Natural killer cell (primary cell): Measurements from ENCODE around the gene TBC1D8B. TPM values are rescaled to one million over a fixed set of nuclear protein-coding genes. Genes with fewer than 3 reads are reported as not detected.

ENCODE experiments used
- ATAC-seq, 3 donors: fragments of 150-1000 bp in 2 of 3; fragments of 200-7000 bp in 1 of 3; cut with Tn5 transposase; 1 replicate in 1 of 3; 2 replicates in 2 of 3; pipeline ENCODE4 v1.10.0; 2021; ENCODE audit warnings: mild to moderate bottlenecking in 2 of 3, moderate library complexity in 2 of 3
- DNase-seq, 2 donors: peaks; one replicate each; pipeline versions ENCODE4 v3.0.0 to v3.0.0-alpha.2; 2013 to 2021; ENCODE audit warnings: mixed read lengths in 1 of 2
- H3K27ac ChIP-seq: one replicate; pipeline ENCODE4 v1.5.1; 2013; ENCODE audit warnings: mild to moderate bottlenecking, low read length
- H3K27me3 ChIP-seq: one replicate; pipeline ENCODE4 v1.6.1; 2013; ENCODE audit warnings: low read length; ENCODE audit not compliant: control insufficient read depth, insufficient read depth
- H3K36me3 ChIP-seq: one replicate; pipeline ENCODE4 v1.6.1; 2013; ENCODE audit warnings: low read length; ENCODE audit not compliant: control insufficient read depth, insufficient read depth
- H3K4me1 ChIP-seq: one replicate; pipeline ENCODE4 v1.6.1; 2013; ENCODE audit warnings: low read length; ENCODE audit not compliant: control insufficient read depth, insufficient read depth
- H3K4me3 ChIP-seq: one replicate; pipeline ENCODE4 v1.5.1; 2013; ENCODE audit warnings: low read length
- H3K9me3 ChIP-seq: one replicate; pipeline ENCODE4 v1.6.1; 2013; ENCODE audit warnings: low read length; ENCODE audit not compliant: control insufficient read depth, insufficient read depth
- H3K27ac Mint-ChIP-seq, 2 donors: one replicate each; pipeline ENCODE4 v1.8.0; 2022; ENCODE audit warnings: mild to moderate bottlenecking in 2 of 2, mixed read lengths in 2 of 2, moderate library complexity in 1 of 2
- H3K27me3 Mint-ChIP-seq, 2 donors: one replicate each; pipeline ENCODE4 v1.8.0; 2022; ENCODE audit warnings: low read depth in 2 of 2, mixed read lengths in 2 of 2
- H3K36me3 Mint-ChIP-seq: one replicate; pipeline ENCODE4 v1.8.0; 2022; ENCODE audit warnings: mixed read lengths
- H3K4me1 Mint-ChIP-seq, 2 donors: one replicate each; pipeline ENCODE4 v1.8.0; 2022; ENCODE audit warnings: mixed read lengths in 2 of 2
- H3K4me3 Mint-ChIP-seq: one replicate; pipeline ENCODE4 v1.8.0; 2022; ENCODE audit warnings: mild to moderate bottlenecking, moderate library complexity, mixed read lengths
- H3K9me3 Mint-ChIP-seq, 2 donors: one replicate each; pipeline ENCODE4 v1.8.0; 2022; ENCODE audit warnings: mixed read lengths in 2 of 2
- WGBS: methylation state at CpG from one replicate; pipeline ENCODE4 v1.1.7; 2013; ENCODE audit warnings: missing lambda C conversion rate; ENCODE audit not compliant: insufficient coverage; 5-methylcytosine and 5-hydroxymethylcytosine counted together
- intact Hi-C: fragments of 100-400 bp; cut with micrococcal nuclease; formaldehyde crosslinking; loops from one replicate; pipeline ENCODE4 v1.14.2; 2022
- total RNA-seq, 4 donors: library from RNA; stranded (reverse); fragments of 120-200 nt in 1 of 4; gene quantifications; one replicate each; pipeline versions ENCODE4 v1.2.3 to v1.2.4, GENCODE V29; 2013 to 2022
- TF ChIP-seq, protein P1 (sequence below): fragments of 200-600 bp; IDR thresholded peaks from one replicate; pipeline ENCODE4 v1.8.0; 2022; ENCODE audit warnings: antibody characterized with exemption

TBC1D8B gene
- total RNA-seq, 3 donors from 2014 or later (not counting 1 experiment from before 2014, with no cell fraction given): 0.12 to 0.18 (median 0.13) TPM

DNA sequence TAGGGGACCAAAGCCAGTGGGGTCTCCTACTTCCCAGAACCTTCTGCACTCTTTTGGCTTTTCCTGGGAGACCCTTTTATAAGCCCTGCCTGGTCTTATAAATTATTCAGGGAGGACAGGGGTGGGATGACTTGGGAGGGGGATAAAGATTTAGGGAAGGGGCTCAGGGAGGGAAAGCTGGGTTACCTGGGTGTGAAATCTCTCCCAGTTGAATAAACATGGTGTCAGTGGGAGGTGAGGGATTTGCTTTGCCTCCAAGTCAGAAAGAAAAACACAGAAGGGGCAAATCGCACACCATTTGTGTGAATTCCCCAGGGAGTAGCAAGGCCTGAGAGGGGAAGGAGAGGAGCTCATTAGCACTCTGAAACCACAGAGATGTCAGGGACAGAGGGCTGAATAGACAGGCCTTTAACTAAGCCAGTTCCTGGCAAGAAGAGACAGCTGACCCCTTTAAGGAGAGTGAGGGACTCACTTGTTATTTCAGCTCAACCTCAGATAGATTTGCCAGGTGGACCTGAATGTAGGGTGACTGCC, 100.9 kb downstream of the TBC1D8B start, which contains the start of gene RIPPLY1:
Gene RIPPLY1, minus strand, starts transcription at position 51 of the 534 bp plus-strand sequence. CDS start 54 bp downstream, outside the sequence.
- intact Hi-C loops: no loop called here
- no peaks in the 10 kb centered on the region for H3K4me1 ChIP-seq
- DNase-seq (no peak), ATAC-seq (no peak)
- H3K27me3 Mint-ChIP-seq: no peaks in the 10 kb centered on the region
- H3K36me3 Mint-ChIP-seq: no peaks in the 10 kb centered on the region
- no peaks in the 10 kb centered on the region for H3K27me3 ChIP-seq
- H3K4me1 Mint-ChIP-seq: no peaks in the 10 kb centered on the region
- no peak within 1 kb of the TSS for H3K27ac Mint-ChIP-seq
- no peaks in the 10 kb centered on the region for H3K36me3 ChIP-seq
- H3K4me3 Mint-ChIP-seq: no peak within 1 kb of the TSS
- TF ChIP-seq, protein P1, sequence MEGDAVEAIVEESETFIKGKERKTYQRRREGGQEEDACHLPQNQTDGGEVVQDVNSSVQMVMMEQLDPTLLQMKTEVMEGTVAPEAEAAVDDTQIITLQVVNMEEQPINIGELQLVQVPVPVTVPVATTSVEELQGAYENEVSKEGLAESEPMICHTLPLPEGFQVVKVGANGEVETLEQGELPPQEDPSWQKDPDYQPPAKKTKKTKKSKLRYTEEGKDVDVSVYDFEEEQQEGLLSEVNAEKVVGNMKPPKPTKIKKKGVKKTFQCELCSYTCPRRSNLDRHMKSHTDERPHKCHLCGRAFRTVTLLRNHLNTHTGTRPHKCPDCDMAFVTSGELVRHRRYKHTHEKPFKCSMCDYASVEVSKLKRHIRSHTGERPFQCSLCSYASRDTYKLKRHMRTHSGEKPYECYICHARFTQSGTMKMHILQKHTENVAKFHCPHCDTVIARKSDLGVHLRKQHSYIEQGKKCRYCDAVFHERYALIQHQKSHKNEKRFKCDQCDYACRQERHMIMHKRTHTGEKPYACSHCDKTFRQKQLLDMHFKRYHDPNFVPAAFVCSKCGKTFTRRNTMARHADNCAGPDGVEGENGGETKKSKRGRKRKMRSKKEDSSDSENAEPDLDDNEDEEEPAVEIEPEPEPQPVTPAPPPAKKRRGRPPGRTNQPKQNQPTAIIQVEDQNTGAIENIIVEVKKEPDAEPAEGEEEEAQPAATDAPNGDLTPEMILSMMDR: no peak
- no peak within 1 kb of the TSS for H3K27ac ChIP-seq
- no peaks in the 10 kb centered on the region for H3K9me3 Mint-ChIP-seq
- no peak within 1 kb of the TSS for H3K4me3 ChIP-seq
- WGBS: 75% methylated on average over 1 of the region's 1 CpG
- no peaks in the 10 kb centered on the region for H3K9me3 ChIP-seq

DNA sequence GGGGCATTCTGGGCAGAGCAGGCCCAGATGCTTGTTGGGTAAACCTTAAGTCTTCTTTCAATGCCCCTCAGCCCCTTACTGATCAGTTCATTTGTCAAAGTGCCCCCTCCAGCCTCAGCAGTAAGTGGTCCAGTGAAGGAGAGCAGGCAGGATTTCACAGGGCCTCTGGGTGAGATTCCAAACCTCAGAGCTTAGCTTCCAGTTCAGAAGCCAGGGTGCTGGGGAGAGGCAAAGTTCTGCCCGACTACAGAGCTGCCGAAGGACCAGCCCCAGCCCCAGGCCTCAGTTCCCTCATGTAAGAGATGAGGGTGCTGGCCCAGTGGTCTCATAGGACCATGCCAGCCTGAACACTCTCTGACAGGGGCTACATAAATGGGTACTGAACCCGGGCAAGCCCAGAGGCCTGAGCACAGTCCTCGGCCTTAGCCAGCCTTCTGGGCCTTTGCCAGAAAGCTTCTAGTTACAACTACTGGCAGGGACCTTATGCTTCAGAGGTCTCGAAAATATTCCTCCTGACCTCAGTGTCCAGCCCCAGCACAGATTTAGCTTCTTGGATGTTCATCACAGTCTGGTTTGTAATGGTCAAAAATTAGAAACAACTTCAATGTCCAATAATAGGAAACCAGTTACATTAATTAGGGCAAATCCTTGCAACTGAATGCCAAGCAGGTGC, 101.5 kb downstream of the TBC1D8B start:
- Histone ChIP-seq H3K4me3 (no peak overlapping the region), H3K9me3 (no peaks in the 10 kb centered on the region), H3K27me3 (no peaks in the 10 kb centered on the region), H3K36me3 (no peaks in the 10 kb centered on the region), H3K27ac (no peak overlapping the region), H3K4me1 (no peaks in the 10 kb centered on the region)
- ATAC-seq: no peak
- H3K27me3 Mint-ChIP-seq: peaks cover 0 to 3% of the 10 kb centered on the region in 2 donors
- TF ChIP-seq, protein P1: no peak
- no peak for DNase-seq
- intact Hi-C loops: no loop called here
- no peak overlapping the region for H3K27ac Mint-ChIP-seq
- H3K4me3 Mint-ChIP-seq: no peak overlapping the region
- H3K9me3 Mint-ChIP-seq: no peaks in the 10 kb centered on the region
- 90% methylated on average over 5 of the region's 5 CpGs for WGBS
- no peaks in the 10 kb centered on the region for H3K36me3 Mint-ChIP-seq
- no peaks in the 10 kb centered on the region for H3K4me1 Mint-ChIP-seq

DNA sequence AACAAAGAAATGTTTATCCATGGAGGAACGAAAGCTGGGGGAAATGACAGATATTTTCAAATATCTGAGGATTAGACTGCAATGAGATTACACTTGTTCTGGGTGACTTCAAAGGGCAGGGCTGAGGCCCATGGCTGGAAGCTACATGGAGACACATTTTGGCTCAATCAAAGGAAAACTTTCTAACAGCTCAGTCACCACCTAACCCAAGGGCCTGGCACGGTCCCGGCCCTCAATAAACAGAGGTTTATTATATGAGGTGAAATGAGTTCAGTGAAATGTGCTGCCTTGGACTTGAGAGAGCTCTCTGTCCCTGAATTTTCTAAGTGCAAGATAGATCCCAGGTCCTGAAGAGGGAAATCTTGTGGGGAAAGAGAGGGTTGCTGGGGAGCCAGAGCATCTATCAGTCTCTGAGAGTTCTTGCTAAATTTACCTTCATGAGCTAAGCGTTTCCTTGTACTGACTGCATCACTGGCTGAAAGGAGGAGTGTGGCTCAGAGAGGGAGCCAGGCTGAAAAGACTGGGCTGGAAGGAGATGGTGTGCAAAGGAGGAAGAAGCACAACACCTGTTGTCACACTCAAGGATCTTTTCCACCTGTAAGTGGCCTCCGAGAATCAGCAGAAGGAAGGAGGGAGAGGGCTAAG, 102.7 kb downstream of the TBC1D8B start:
- H3K4me1 Mint-ChIP-seq: no peaks in the 10 kb centered on the region
- no peaks in the 10 kb centered on the region for H3K36me3 ChIP-seq
- TF ChIP-seq, protein P1: no peak
- no peaks in the 10 kb centered on the region for H3K36me3 Mint-ChIP-seq
- no peak overlapping the region for H3K27ac Mint-ChIP-seq
- H3K27ac ChIP-seq: no peak overlapping the region
- 95% methylated on average over 2 of the region's 5 CpGs for WGBS
- intact Hi-C loops: no loop called here
- H3K4me3 ChIP-seq: no peak overlapping the region
- H3K9me3 Mint-ChIP-seq: no peaks in the 10 kb centered on the region
- ATAC-seq (no peak), DNase-seq (no peak)
- H3K9me3 ChIP-seq: no peaks in the 10 kb centered on the region
- H3K27me3 ChIP-seq: no peaks in the 10 kb centered on the region
- peaks cover 0 to 3% of the 10 kb centered on the region in 2 donors for H3K27me3 Mint-ChIP-seq
- H3K4me1 ChIP-seq: no peaks in the 10 kb centered on the region
- no peak overlapping the region for H3K4me3 Mint-ChIP-seq
